ENCODE measurements around the gene AADACL2. TPM values are rescaled to one million over a fixed set of nuclear protein-coding genes. Genes with fewer than 3 reads are reported as not detected.
"Not testable (repeated sequence)": the region's sequence is repeated elsewhere in the genome, so short reads cannot be mapped to it uniquely, and the experiment has no call there.

AADACL2 gene, protein sequence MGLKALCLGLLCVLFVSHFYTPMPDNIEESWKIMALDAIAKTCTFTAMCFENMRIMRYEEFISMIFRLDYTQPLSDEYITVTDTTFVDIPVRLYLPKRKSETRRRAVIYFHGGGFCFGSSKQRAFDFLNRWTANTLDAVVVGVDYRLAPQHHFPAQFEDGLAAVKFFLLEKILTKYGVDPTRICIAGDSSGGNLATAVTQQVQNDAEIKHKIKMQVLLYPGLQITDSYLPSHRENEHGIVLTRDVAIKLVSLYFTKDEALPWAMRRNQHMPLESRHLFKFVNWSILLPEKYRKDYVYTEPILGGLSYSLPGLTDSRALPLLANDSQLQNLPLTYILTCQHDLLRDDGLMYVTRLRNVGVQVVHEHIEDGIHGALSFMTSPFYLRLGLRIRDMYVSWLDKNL
- 0.31 TPM for polyA plus RNA-seq (ENCODE audit: insufficient read length)

DNA sequence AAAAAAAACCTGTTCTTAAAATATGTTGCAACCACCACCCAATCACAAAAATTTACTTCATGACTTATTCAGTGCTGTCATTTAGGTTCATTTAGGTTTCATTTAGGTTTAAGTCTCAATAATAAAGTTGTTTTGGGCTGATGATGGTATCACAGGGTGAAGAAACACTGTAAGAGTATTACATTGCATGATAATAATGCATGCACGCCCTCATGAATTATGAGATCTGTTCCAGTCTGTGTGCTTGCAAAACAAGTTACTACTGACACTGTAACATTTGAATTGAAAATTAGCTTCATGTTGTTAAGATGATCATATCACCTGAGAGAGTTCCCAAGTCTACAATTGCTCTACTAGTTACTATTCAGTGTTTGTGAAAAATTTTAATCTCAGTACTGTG lies at the start of gene AADACL2:
TSS of gene AADACL2 (plus strand) at position 315 of the 400 bp plus-strand sequence. CDS start 109 bp downstream, outside the sequence.
- no peak for DNase-seq

DNA sequence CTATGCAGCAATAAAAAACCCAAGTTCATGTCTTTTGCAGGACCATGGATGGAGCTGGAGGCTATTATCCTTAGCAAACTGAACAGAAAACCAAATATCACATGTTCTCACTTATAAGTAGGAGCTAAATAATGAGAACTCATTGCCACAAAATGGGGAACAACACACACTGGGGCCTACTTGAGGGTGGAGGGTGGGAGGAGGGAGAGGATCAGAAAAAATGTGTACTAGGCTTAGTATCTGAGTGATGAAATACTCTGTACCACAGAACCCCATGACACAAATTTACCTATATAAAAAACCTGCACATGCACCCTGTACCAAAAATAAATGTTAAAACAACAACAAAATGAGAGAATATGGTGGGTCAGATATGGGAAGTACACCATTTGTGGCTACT lies 49.6 kb upstream of the AADACL2 start:
- no peak for DNase-seq

DNA sequence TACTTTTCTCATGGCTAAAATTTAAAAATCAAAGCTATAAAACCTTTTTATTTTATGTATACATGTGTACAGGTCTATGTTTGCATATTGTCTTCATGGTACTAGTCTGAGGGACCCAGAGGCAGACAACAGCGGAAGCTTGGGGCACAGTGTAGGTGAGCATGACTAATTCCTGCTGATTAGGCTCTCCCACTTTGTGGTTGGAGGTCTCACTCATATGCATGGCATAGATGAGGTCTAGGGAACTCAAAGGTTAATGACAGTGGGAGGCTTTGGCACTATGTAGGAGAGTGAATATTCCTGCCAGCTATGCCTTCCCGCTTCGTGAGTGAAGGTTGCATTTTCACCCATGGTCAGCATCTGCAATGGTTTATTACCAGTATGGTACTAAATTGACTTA lies 47.5 kb upstream of the AADACL2 start:
- no peak for DNase-seq

DNA sequence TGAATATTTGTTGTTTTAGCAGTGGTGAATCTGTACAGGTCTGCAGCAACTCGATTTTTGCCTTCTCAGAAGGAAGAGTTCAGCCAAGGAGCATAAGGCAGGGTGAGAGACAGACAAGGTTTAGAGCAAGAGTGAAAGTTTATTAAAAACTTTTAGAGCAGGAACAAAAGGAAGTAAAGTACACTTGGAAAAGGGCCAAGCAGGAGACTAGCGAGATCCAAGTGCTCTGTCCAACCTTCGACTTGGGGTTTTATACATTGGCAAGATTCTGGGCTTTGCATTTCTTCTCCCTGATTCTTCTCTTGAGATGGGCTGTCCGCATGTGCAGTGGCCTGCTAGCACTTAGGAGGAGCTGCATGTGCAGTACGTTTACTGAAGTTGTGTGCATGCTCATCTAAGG lies 46.7 kb upstream of the AADACL2 start:
- peak; percentile 53 for DNase-seq

DNA sequence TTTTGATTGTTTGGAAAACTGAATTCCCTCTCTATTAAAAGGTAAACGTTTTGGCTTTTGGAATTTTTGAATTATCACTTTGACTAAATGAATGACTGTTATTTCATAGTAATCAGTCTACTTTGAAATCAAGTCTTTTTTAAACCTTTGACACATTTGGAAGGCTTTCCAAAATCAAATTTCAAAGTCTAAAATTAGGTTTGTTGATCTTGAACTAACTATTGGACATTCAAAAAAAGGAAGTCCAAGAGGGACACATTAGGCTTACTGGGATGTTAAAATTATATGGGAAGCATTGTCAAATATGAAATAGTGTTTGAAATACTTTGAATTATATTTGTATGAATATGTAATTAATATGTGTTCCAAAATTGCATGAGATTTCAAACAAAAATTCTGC lies 45.2 kb upstream of the AADACL2 start:
- DNase-seq = no peak

DNA sequence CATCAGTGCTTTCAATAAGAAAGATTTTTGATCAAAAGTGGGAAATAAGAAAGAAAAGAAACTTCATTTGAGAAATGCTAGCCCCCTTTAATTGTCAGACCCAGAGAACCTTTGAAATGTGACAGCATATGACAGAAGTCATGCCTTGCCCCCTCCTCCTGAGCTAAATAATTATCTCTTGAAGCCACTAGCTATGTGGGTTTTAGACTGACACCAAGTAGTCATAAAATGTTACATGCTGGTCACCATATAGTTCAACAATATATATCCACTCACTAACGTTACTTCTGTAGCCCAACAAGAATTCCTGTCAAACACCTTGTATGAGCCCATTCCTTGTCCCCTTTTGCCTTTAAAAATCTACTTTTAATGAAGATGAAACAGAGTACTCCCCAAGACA lies 43.1 kb upstream of the AADACL2 start:
- DNase-seq = no peak

DNA sequence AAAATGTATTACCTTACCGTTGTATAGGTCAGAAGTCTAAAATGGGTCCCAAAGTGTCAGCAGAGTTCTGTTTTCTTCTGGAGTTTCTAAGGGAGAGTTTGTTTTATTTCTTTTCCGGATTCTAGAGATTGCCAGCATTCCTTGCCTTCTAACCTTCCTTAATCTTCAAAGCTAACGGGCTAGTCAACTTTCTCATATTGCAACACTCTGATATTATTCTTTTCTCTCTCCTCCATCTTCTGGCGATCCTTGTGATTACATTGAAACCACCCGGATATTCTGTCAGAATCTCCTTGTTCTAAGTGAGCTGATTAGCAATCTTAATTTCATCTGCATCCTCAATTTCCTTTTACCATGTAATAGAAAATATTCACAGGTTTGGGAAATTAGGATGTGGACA lies 36.2 kb upstream of the AADACL2 start:
- no peak for DNase-seq

DNA sequence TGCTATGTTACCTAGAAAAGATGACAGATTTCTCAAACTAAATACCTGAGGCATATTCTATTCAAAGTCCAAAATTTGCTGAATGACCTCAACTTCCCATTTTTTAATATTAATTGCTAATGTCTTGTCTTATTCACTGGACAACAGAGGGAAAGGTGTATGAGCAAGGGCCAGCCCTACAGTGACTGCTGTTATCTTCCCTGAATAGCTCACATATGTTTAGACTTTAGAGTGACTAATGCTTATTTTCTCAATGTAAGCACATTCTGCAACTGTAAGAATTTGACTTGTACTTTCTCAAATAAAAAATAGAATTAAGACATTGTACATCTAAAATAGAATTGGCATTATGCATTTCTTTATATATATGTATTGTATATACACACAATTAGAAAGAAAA lies 26.5 kb upstream of the AADACL2 start:
- no peak for DNase-seq

DNA sequence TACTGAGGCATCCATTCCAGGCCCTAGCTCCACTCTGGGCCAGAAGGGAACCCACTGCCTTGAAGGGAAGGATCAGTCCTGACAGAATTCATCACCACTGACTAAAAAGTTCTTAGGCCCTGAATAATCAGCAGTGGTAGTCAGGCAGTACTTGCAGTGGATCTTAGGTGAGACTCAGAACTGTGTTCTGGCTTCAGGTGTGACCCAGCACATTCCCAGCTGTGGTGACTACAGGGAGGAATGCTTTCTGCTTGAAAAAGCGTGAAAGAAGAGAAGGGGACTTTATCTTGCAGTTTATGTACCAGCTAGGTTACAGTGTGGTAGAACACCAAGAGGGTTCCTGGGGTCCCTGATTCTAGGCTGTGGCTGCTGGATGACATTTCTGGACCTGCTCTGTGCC lies 24.9 kb upstream of the AADACL2 start:
- DNase-seq = no peak

DNA sequence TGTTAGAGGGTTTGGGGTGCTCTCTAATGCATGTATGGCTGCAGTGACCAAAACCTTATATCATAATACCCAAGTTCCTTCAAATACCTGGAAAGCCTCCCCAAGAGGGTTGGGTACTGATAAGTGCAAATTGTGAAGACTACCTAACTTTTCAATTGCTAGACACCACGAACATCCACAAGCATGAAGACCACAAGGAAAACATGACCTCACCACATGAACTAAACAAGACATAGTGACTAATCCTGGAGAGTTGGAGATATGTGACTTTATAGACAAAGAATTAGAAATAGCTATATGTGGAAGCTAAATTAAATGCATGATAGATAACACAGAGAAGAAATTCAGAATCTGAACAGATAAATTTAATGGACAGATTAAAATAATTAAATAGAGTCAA lies 23.9 kb upstream of the AADACL2 start:
- DNase-seq = no peak

DNA sequence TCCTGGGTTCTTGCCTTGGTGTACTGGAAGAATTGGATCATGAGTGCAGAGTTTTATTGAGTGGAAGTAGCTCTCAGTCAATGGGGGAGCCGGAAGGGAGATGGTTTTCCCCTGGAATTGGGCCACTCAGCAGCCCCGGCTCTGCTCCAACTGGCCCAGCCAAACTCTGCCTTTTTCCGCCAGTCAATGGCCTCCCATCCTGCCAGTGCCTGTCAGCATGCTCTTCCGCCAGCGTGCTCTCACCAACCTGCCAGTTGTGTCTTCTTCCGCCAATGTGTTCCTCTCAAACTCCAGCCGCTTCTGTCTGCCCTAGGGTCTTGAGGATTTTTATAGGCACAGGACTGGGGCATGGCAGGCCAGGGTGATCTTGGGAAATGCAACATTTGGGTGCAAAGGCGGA lies 12.4 kb upstream of the AADACL2 start:
- DNase-seq = no peak

DNA sequence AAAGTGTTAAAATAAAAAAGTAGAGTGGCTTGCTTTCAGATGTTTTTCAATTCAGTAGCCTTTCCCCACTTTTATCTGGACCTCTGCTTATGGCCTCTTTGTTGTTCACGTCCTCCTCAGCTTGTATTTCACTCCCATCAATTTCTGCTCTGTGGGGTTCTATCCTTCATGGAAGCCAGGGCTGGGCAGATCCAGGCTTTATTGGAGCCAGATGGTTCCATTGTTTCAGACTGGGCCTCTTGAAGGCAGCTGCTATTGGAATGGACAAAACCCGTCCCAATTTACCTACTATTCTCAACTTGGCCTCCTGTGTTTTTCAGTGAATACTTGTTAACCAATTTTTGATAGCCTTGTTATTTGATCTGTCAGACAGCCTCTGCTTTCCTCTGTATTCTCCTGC lies 10.9 kb upstream of the AADACL2 start:
- DNase-seq = no peak

DNA sequence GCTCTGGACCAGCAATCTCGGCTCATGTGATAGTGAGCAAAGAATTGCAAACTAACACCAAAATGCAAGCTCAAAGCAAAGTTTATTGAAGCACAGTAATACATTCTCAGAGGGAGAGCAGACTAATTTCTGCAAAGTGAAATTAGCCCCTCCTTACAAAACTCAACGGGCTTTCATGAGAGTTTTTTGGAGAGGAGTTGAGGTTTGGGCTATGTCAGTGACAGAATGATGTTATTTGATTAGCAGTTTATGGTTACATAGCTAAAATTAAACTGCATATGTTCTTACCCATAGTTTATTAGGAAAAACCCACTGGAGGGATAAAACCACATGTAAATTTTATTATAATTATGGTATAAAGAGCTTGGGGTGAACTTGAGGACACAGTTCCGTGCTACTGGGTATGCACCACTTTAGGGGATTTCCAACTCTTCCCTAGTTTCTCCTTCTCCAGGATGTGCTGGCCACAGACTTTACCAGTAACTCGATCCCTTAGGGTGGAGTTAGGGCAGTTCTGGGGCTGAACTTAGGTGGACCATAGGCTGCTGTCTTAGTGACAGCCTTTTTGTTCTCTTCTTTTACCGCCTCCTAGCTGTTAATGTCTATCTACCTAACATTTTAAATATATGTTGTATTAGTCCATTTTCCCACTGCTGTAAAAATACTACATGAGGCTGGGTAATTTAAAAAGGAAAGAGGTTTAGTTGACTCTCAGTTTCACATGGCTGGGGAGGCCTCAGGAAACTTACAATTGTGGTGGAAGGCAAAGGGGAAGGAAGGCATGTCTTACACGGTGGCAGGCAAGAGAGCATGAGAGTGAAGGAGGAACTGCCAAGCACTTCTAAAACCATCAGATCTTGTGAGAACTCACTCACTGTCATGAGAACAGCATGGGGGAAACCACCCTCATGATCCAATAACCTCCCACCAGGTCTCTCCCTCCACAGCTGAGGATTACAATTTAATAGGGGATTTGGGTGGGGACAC lies 8.9 kb upstream of the AADACL2 start:
- DNase-seq = no peak

DNA sequence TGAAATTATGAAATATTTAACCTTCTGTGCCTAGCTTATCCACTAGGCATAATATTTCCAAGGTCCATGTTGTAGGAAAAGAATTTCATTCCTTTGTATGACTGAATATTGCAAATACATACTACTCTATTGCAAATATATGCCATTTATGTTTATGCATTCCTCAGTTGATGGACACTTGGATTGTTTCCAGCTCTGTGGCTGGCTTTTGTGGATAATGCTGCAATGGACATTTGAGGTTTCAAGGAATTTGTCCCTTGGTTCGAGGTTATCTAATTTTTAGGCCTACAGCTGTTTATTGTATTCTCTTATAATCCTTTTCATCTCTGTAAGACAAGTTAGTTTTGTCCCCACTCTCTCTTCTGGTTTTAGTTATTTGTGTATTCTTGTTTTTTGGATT lies 7.7 kb upstream of the AADACL2 start:
- DNase-seq = no peak

DNA sequence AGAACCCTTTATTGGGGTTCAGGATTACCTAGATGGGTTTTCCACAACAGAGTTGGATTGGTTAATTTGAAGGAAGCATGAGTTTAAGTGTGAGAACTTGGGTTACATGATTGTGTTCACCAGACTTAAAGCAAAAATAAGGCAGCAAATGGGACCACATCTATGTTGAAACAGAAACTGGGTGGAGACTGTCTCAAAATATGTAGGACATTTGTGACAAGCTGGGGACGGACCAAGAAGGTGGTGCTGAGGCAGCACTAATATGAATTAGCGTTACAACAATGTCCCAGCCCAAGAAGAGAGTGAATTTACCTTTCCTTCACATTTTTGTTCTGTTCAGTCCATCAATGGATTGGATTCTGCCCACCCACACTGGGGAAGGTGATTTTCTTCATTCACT lies 866 bp upstream of the AADACL2 start:
- no peak for DNase-seq

DNA sequence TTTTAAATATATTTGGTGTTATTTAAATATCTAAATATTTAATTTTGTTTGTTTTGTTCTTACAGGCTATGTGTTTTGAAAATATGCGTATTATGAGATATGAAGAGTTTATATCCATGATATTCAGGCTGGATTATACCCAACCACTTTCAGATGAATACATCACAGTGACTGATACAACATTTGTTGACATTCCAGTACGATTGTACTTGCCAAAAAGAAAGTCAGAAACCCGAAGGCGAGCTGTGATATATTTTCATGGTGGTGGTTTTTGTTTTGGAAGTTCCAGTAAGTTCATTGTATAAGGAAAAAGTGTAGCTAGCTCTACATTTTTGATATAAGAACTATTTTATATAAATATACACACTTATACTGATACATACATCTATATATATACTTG lies 6.9 kb downstream of the AADACL2 start:
- no peak for DNase-seq

DNA sequence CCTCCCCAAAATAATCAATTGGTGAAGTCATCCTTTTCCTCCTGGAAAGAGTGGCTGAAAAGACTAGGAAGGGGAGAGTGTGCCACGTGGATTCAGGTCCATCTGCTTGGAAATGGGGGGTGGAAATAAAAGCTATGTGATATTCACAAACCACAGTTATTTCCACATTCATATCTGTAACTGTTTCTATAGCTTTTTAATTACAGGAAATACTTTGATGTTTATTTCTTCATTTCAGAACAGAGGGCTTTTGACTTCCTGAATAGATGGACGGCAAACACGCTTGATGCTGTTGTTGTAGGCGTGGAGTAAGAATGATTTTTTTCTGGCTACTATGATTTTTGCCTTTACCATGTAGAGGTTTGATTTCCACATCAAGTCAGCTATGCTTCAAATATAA lies 10.1 kb downstream of the AADACL2 start:
- DNase-seq = no peak

DNA sequence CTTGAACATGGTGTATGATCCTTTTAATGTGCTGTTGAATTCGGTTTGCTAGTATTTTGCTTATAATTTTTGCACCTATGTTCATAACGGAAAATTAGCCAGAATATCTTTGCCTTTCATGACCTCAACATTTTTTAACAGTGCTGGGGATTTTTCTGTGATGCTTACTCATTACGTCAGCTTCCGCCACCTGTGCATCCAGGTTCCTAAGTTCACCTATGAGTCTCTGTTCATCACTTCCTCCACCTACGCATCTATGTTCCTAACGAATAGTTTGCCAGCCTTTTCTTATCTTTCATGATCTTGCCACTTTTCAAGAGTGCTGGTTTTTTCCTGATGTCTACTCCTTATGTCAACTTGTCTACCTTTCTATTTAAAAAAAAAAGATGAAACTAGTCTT lies 16.5 kb downstream of the AADACL2 start:
- DNase-seq = no peak

DNA sequence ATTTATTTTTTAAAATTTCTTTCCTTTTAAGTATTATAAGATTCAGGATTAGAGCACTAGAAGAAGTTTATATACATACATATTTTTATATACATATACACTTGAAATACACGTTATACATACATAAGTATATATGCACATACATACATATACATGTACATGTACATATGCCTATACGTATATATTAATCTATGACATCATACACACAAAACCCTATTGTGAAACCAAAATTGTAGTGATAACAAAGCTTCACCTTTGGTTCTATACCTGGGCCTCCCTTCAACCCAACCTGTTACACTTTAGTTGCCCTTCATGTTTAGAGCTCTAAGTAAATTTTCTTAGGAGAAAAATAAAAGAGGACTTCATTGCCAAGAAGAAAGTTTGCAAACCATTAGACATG lies 17.0 kb downstream of the AADACL2 start:
- DNase-seq = no peak

DNA sequence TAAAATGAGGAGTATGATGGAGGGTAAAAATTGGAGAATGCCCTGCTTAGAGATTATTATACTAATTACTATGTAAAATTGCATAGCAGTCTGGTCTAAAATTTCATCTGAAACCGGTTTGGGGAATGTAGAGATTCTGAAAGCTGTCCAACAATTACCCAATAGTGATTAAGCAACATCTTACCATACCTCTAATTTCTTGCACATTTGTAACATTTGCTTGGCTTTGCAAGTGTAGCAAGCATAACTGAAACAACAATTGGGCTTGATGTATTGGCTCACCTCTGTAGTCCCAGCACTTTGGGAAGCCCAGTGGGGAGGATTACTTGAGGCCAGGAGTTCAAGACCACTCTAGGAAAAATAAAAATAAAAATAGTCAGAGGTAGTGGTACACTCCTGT lies 17.4 kb downstream of the AADACL2 start:
- no peak for DNase-seq

DNA sequence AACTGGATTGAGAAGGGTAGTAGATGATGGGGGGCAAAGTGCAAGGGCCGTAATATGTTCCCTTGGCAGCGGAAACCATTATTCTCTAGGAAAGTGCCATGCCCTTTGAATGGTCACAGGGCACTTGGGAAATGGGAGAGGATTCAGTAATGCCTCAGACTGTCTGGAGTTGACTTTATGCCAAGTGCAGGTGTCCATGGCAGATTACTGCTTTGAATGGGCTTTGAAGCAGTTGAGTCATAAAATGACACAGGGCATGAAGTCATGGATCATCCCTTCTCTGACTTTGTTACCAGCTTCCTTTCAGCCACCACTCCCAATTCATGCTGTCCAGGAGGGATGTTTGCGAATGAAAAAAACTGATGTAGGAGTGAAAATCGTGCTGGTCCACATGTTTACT lies 20.1 kb downstream of the AADACL2 start:
- DNase-seq = no peak

DNA sequence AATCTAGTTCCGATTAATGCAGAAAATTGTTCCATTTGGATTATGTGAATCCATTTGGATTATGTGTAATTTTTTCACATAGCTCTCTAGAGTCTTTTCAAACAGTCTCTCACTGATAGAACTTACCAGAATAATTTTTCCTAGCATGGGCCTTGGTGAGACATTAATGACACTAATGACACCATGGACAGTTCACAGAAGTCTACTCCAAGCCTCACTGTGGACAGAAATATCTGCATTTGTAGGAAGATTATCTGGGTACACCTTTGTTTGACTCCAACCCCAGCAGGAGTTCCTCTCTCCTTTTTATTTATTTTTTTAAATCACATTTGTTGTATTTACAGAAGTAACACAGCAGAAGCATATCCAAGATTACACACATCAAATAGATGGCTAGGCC lies 27.9 kb downstream of the AADACL2 start:
- no peak for DNase-seq

DNA sequence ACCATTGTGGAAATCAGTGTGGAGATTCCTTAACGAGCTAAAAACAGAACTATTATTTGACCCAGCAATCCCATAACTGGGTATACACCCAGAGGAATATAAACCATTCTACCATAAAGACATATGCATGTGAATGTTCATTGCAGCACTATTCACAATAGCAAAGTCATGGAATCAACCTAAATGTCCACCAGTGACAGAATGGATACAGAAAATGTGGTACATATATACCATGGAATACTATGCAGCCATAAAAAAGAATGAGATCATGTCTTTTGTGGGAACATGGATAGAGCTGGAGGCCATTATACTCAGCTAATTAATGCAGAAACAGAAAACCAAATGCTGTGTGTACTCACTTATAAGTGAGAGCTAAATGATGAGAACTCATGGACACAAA lies 31.0 kb downstream of the AADACL2 start:
- not testable (repeated sequence) for DNase-seq

DNA sequence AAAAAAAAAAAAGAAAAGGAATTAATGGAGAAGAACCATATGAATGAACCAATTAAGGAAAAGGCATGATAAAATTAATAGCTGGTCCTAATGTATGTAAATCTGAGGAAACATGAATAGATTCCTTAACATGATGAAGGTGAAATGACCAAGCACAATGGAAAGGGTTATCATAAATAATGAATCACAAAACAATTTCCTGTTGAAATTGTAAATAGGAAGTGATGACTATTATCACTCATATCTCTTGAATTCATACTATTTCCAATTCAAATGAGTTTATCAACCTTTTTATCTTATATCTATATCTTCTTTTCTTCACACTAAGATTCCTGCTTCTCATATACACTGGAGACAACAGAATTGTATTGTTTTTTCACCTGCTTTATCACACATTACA lies 32.0 kb downstream of the AADACL2 start:
- DNase-seq = no peak
